HG02852 (cell line): Measurements from ENCODE around the gene NOS2.
"Not testable (repeated sequence)": the region's sequence is repeated elsewhere in the genome, so short reads cannot be mapped to it uniquely, and the experiment has no call there.

Experiments
- ATAC-seq: cut with Tn5 transposase; IDR thresholded peaks from one replicate; pipeline ENCODE4 v1.9.1; 2021; ENCODE audit warnings: mild to moderate bottlenecking, moderate library complexity; ENCODE audit not compliant: unreplicated experiment

NOS2 gene

GRCh38 chr17:27733773-27734172 lies 66.6 kb downstream of the NOS2 start:
- ATAC-seq: no peak

- not testable (repeated sequence) for ATAC-seq
Measured at GRCh38 chr17:27732746-27733145, 67.6 kb downstream of the NOS2 start.

- not testable (repeated sequence) for ATAC-seq
Measured at GRCh38 chr17:27725982-27726381, 74.3 kb downstream of the NOS2 start.

GRCh38 chr17:27721797-27722196 lies 78.5 kb downstream of the NOS2 start:
- ATAC-seq: no peak
